Measurements from ENCODE around the gene DAPK1. TPM values are rescaled to one million over a fixed set of nuclear protein-coding genes. Genes with fewer than 3 reads are reported as not detected.

DAPK1 gene
- total and polyA plus RNA-seq, 2 donors from 2014 or later: 15.5 to 166 TPM

DNA sequence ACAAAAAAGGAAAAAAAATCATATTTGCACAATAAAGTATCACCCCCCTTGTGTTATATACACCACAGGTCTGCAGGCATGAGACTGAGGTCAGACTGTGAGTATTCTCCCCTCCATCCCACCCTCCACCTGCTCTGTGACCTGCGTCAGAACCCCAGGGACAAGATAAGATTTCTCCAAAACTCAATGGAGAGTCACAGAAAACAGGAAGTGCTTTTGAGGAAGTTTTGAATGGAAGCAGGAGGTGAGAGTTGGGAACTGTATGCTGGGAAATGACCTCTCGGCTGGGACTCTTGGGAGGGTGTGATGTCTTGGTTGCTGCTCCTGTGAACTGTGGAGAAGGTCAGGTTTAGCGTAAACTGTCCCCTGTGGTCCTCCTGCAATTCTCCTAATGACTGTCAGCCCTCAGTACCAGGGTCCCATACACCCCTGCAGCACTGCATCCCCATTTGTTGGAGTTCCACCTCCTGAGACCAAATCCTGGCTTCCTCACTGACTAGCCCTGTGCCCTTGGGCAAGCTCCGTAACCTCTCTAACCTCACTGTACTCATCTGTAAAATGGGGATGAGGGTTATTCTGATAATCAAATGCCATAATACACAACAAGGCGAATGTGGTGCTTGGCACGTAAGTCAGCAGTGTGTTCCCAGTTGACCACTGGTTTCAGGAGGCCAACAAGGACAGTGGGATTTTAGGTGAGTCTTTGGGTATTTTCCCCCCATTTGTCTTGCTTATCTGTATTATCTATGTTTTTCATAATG lies 221.4 kb downstream of the DAPK1 start:
- TF ChIP-seq, protein P1, sequence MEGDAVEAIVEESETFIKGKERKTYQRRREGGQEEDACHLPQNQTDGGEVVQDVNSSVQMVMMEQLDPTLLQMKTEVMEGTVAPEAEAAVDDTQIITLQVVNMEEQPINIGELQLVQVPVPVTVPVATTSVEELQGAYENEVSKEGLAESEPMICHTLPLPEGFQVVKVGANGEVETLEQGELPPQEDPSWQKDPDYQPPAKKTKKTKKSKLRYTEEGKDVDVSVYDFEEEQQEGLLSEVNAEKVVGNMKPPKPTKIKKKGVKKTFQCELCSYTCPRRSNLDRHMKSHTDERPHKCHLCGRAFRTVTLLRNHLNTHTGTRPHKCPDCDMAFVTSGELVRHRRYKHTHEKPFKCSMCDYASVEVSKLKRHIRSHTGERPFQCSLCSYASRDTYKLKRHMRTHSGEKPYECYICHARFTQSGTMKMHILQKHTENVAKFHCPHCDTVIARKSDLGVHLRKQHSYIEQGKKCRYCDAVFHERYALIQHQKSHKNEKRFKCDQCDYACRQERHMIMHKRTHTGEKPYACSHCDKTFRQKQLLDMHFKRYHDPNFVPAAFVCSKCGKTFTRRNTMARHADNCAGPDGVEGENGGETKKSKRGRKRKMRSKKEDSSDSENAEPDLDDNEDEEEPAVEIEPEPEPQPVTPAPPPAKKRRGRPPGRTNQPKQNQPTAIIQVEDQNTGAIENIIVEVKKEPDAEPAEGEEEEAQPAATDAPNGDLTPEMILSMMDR (IDR thresholded peaks at IDR 0.05; ENCODE audit: borderline replicate concordance, extremely low read depth, insufficient read depth): no peak
- H3K36me3 ChIP-seq (ENCODE audit: control insufficient read depth in 2 of 3, insufficient read depth in 3 of 3, low read length in 3 of 3): no peaks in the 10 kb centered on the region
- intact Hi-C loops (cut with DNase I): no loop called here
- no peak overlapping the region for H3K4me3 ChIP-seq (ENCODE audit: low read length in 3 of 3)
- no peak overlapping the region for H3K9ac ChIP-seq (ENCODE audit: low read length in 3 of 3)
- FAIRE-seq (no peak), DNase-seq (no peak)
- H3K27ac ChIP-seq (ENCODE audit: low read depth in 2 of 2, low read length in 2 of 2): no peak overlapping the region
- no peaks in the 10 kb centered on the region for H3K27me3 ChIP-seq (ENCODE audit: control insufficient read depth, insufficient read depth, low read length)
- H3K9me3 ChIP-seq (ENCODE audit: control insufficient read depth in 2 of 3, insufficient read depth in 1 of 3, low read length in 3 of 3): no peaks in the 10 kb centered on the region
- H3K4me1 ChIP-seq (ENCODE audit: control insufficient read depth in 2 of 3, insufficient read depth in 2 of 3, low read depth in 1 of 3, low read length in 3 of 3): no peaks in the 10 kb centered on the region

DNA sequence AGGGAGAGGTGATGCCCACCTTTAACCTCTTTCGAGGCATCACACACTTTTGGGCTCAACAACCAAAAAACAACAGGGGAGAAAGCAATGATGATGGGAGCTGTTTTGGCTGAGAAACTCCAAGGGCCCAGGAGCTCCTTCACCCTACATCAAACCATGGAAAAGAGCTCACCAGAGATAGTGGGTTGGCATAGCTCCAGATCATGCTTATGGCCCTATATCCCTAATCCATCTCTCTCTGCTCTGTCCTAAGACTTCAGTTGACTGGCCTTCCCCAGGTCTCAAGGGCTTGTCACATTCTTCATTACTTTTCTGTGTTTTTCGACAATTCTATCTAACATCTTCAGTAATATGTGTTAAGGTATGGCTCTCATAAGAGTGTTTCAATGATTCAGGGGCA lies 222.5 kb downstream of the DAPK1 start:
- H3K27me3 ChIP-seq (ENCODE audit: control insufficient read depth, insufficient read depth, low read length): no peaks in the 10 kb centered on the region
- no peaks in the 10 kb centered on the region for H3K36me3 ChIP-seq (ENCODE audit: control insufficient read depth in 2 of 3, insufficient read depth in 3 of 3, low read length in 3 of 3)
- H3K9ac ChIP-seq (ENCODE audit: low read length in 3 of 3): no peak overlapping the region
- no peak for FAIRE-seq
- H3K4me3 ChIP-seq (ENCODE audit: low read length in 3 of 3): no peak overlapping the region
- H3K4me1 ChIP-seq (ENCODE audit: control insufficient read depth in 2 of 3, insufficient read depth in 2 of 3, low read depth in 1 of 3, low read length in 3 of 3): no peaks in the 10 kb centered on the region
- TF ChIP-seq, protein P1 (IDR thresholded peaks at IDR 0.05; ENCODE audit: borderline replicate concordance, extremely low read depth, insufficient read depth): no peak
- intact Hi-C loops (cut with DNase I): no loop called here
- H3K9me3 ChIP-seq (ENCODE audit: control insufficient read depth in 2 of 3, insufficient read depth in 1 of 3, low read length in 3 of 3): no peaks in the 10 kb centered on the region
- no peak for DNase-seq
- no peak overlapping the region for H3K27ac ChIP-seq (ENCODE audit: low read depth in 2 of 2, low read length in 2 of 2)

DNA sequence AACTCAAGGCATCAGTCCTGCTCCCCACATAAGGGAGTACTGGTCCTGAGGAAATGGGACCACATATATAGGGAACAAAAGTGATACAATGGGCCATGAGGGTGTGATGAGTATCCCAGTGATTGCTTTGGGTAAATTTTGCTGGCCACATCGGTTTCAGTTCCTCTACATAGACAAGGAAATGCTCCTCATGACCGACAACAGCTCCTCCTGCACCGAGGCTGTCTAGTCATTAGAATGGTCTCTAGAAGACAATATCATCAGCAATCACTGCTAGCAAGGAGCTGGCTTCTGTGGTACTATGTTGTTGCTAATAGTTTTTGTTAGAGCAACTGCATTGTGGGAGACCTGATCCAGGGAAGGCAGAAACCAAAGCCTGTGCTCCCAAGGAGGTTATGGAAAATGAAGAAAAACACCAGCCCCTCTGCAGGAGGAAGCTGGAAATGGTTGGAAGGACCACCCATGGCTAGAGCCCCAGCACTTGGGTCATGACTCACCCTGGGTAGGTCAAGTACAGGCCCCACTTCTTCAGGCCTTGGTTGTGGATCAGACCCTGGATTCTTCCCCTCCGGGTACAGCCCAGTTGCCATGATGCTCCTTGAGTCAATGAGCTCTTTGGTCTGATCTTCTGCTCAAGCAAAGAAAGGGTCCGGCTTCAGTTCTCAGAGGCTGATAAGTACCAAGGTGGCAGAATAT lies 224.9 kb downstream of the DAPK1 start:
- Histone ChIP-seq H3K4me1 (ENCODE audit: control insufficient read depth in 2 of 3, insufficient read depth in 2 of 3, low read depth in 1 of 3, low read length in 3 of 3) (peaks cover 0 to 5% (median 0%) of the 10 kb centered on the region in 3 donors), H3K9ac (ENCODE audit: low read length in 3 of 3) (no peak overlapping the region), H3K27ac (ENCODE audit: low read depth in 2 of 2, low read length in 2 of 2) (no peak overlapping the region), H3K27me3 (ENCODE audit: control insufficient read depth, insufficient read depth, low read length) (no peaks in the 10 kb centered on the region), H3K4me3 (ENCODE audit: low read length in 3 of 3) (no peak overlapping the region), H3K36me3 (ENCODE audit: control insufficient read depth in 2 of 3, insufficient read depth in 3 of 3, low read length in 3 of 3) (no peaks in the 10 kb centered on the region), H3K9me3 (ENCODE audit: control insufficient read depth in 2 of 3, insufficient read depth in 1 of 3, low read length in 3 of 3) (no peaks in the 10 kb centered on the region)
- TF ChIP-seq, protein P1 (IDR thresholded peaks at IDR 0.05; ENCODE audit: borderline replicate concordance, extremely low read depth, insufficient read depth): no peak
- no peak for DNase-seq
- intact Hi-C loops (cut with DNase I): no loop called here
- no peak for FAIRE-seq
